GM23338 (cell line): ENCODE data around the gene CDC25B. TPM values are rescaled to one million over a fixed set of nuclear protein-coding genes. Genes with fewer than 3 reads are reported as not detected.
"Not testable (repeated sequence)": the region's sequence is repeated elsewhere in the genome, so short reads cannot be mapped to it uniquely, and the experiment has no call there.

Source experiments
- ATAC-seq: fragments of 200-7000 bp; cut with Tn5 transposase; 3 replicates; pipeline ENCODE4 v1.9.1; 2020
- DNase-seq: peaks from one replicate; pipeline ENCODE4 v3.0.0-alpha.2; 2015; ENCODE audit warnings: low spot score
- H2AFZ ChIP-seq: fragments of 200-600 bp; sonication (generic); 2 replicates; pipeline ENCODE4 v1.8.0; 2016; ENCODE audit warnings: antibody characterized with exemption, mild to moderate bottlenecking, moderate library complexity
- H3F3A ChIP-seq: fragments of 200-600 bp; sonication (generic); replicated peaks from 2 replicates; pipeline ENCODE4 v1.8.0; 2017; ENCODE audit warnings: antibody characterized with exemption, mixed run types, low read depth
- H3K27ac ChIP-seq: fragments of 200-600 bp; sonication (generic); 2 replicates; pipeline ENCODE4 v1.6.1; 2016; ENCODE audit warnings: low read depth
- H3K27me3 ChIP-seq: fragments of 200-600 bp; sonication (generic); 2 replicates; pipeline ENCODE4 v1.8.0; 2016; ENCODE audit warnings: mild to moderate bottlenecking, mixed run types, moderate library complexity; ENCODE audit not compliant: insufficient read depth
- H3K36me3 ChIP-seq: fragments of 200-600 bp; sonication (generic); 2 replicates; pipeline ENCODE4 v1.8.0; 2016; ENCODE audit warnings: mild to moderate bottlenecking; ENCODE audit not compliant: insufficient read depth
- H3K4me1 ChIP-seq: fragments of 200-600 bp; sonication (generic); 2 replicates; pipeline ENCODE4 v1.8.0; 2016; ENCODE audit warnings: mild to moderate bottlenecking, moderate library complexity; ENCODE audit not compliant: insufficient read depth
- H3K4me2 ChIP-seq: fragments of 200-600 bp; sonication (generic); 2 replicates; pipeline ENCODE4 v1.7.1; 2017; ENCODE audit warnings: mixed run types
- H3K4me3 ChIP-seq: fragments of 200-600 bp; sonication (generic); 2 replicates; pipeline ENCODE4 v1.6.1; 2016; ENCODE audit warnings: mixed run types
- H3K79me2 ChIP-seq: fragments of 200-600 bp; sonication (generic); replicated peaks from 2 replicates; pipeline ENCODE4 v1.8.0; 2017; ENCODE audit warnings: mild to moderate bottlenecking; ENCODE audit not compliant: insufficient read depth
- H3K9me2 ChIP-seq: fragments of 200-600 bp; sonication (generic); 2 replicates; pipeline ENCODE4 v1.8.0; 2017; ENCODE audit not compliant: insufficient read depth
- H4K20me1 ChIP-seq: fragments of 200-600 bp; sonication (generic); replicated peaks from 2 replicates; pipeline ENCODE4 v1.8.0; 2017; ENCODE audit warnings: mild to moderate bottlenecking; ENCODE audit not compliant: insufficient read depth
- H3K27ac Mint-ChIP-seq: 2 replicates; pipeline ENCODE4 v1.8.0; 2020; ENCODE audit warnings: inconsistent platforms, mild to moderate bottlenecking, moderate library complexity, mixed read lengths
- H3K27me3 Mint-ChIP-seq: 3 replicates; pipeline ENCODE4 v1.8.0; 2022; ENCODE audit warnings: low read depth, mild to moderate bottlenecking, moderate library complexity, mixed read lengths, inconsistent platforms; ENCODE audit not compliant: insufficient read depth, poor library complexity
- H3K36me3 Mint-ChIP-seq: 3 replicates; pipeline ENCODE4 v1.8.0; 2021; ENCODE audit warnings: low read depth, mild to moderate bottlenecking, inconsistent platforms, moderate library complexity, mixed read lengths
- H3K4me1 Mint-ChIP-seq: 3 replicates; pipeline ENCODE4 v1.8.0; 2020; ENCODE audit warnings: mild to moderate bottlenecking, inconsistent platforms, mixed read lengths
- H3K4me3 Mint-ChIP-seq: 3 replicates; pipeline ENCODE4 v1.8.0; 2021; ENCODE audit warnings: moderate library complexity, mild to moderate bottlenecking, inconsistent platforms, mixed read lengths
- H3K9me3 Mint-ChIP-seq: 3 replicates; pipeline ENCODE4 v1.8.0; 2020; ENCODE audit warnings: moderate library complexity, mild to moderate bottlenecking, inconsistent platforms, mixed read lengths
- CREB1 ChIP-seq: fragments of 250-450 bp; sonication (Bioruptor Pico); IDR thresholded peaks from 2 replicates; pipeline ENCODE4 v1.5.0; 2020; ENCODE audit warnings: low read depth, mild to moderate bottlenecking, moderate library complexity
- ETS1 ChIP-seq: IDR thresholded peaks from 2 replicates; pipeline ENCODE4 v1.6.1; 2016; ENCODE audit warnings: antibody characterized with exemption
- EZH2phosphoT487 ChIP-seq: fragments of 200-600 bp; sonication (generic); IDR thresholded peaks from one replicate; pipeline ENCODE4 v1.8.1; 2018; ENCODE audit warnings: antibody characterized with exemption; ENCODE audit not compliant: unreplicated experiment
- JUNB ChIP-seq: IDR thresholded peaks from one replicate; pipeline ENCODE4 v1.6.1; 2016; ENCODE audit warnings: antibody characterized with exemption; ENCODE audit not compliant: unreplicated experiment
- NANOG ChIP-seq: IDR thresholded peaks from 2 replicates; pipeline ENCODE4 v1.6.1; 2016; ENCODE audit warnings: antibody characterized with exemption, borderline replicate concordance
- POLR2AphosphoS5 ChIP-seq: IDR thresholded peaks from 2 replicates; pipeline ENCODE4 v1.6.1; 2016; ENCODE audit warnings: antibody characterized with exemption, low read depth
- REST ChIP-seq: IDR thresholded peaks from one replicate; pipeline ENCODE4 v1.6.1; 2018; ENCODE audit warnings: antibody characterized with exemption; ENCODE audit not compliant: unreplicated experiment
- STAT1 ChIP-seq: IDR thresholded peaks from one replicate; pipeline ENCODE4 v1.6.1; 2016; ENCODE audit warnings: antibody characterized with exemption; ENCODE audit not compliant: unreplicated experiment
- ZNF114 ChIP-seq: fragments of 250-450 bp; sonication (Bioruptor Pico); IDR thresholded peaks from 2 replicates; pipeline ENCODE4 v1.5.0; 2020; ENCODE audit warnings: mild to moderate bottlenecking, moderate library complexity
- ZNF331 ChIP-seq: fragments of 250-450 bp; sonication (Bioruptor Pico); IDR thresholded peaks from 2 replicates; pipeline ENCODE4 v1.5.0; 2020; ENCODE audit warnings: low read depth, mild to moderate bottlenecking, moderate library complexity
- ZNF462 ChIP-seq: fragments of 250-450 bp; sonication (Bioruptor Pico); IDR thresholded peaks from 2 replicates; pipeline ENCODE4 v1.5.0; 2020; ENCODE audit warnings: mild to moderate bottlenecking, moderate library complexity
- polyA plus RNA-seq: library from polyadenylated mRNA; unstranded; fragments of >200 nt; fragmentation: Nextera tagmentation; extraction: Ambion mirVana; gene quantifications from 2 replicates; pipeline ENCODE4 v1.2.1, GENCODE V29; 2016
- total RNA-seq: library from RNA; depleted of rRNA; stranded (reverse); fragments of >200 nt; shearing (Covaris generic); gene quantifications from 2 replicates; pipeline ENCODE4 v1.2.3, GENCODE V29; 2014

CDC25B gene
- total and polyA plus RNA-seq, 2 experiments from 2014 or later, result 10.5 to 33.0 TPM

GRCh38 chr20:3828798-3829197 is 32.7 kb downstream of the CDC25B start (continued):
- no peak for TF ChIP-seq CREB1
- TF ChIP-seq ZNF114 (CRISPR knock-in tag), result no peak
- TF ChIP-seq EZH2phosphoT487, result no peak

- ATAC-seq, H3K27me3 Mint-ChIP-seq, DNase-seq, H3K4me3 ChIP-seq, H3K36me3 Mint-ChIP-seq, H2AFZ ChIP-seq, H4K20me1 ChIP-seq, H3K27ac Mint-ChIP-seq, H3K4me2 ChIP-seq, H3F3A ChIP-seq, H3K4me3 Mint-ChIP-seq, H3K27me3 ChIP-seq, H3K4me1 Mint-ChIP-seq, H3K79me2 ChIP-seq, H3K4me1 ChIP-seq, H3K27ac ChIP-seq, H3K9me2 ChIP-seq, H3K9me3 Mint-ChIP-seq, H3K36me3 ChIP-seq: not testable (repeated sequence)
These were observed 33.8 kb downstream of the CDC25B start for GRCh38 chr20:3829891-3830290.

- Mint-ChIP-seq H3K4me1 (peaks cover 6% of the 10 kb centered on the region), H3K27ac (no peak overlapping the region; the same call in 1 of the 2 replicates), H3K36me3 (no peaks in the 10 kb centered on the region), H3K27me3 (peaks cover 2% of the 10 kb centered on the region), H3K9me3 (no peaks in the 10 kb centered on the region; the same call in 2 of the 3 replicates), H3K4me3 (no peak overlapping the region)
- Histone ChIP-seq H3K36me3 (no peaks in the 10 kb centered on the region), H3K4me1 (peaks cover 4% of the 10 kb centered on the region; the same call in 1 of the 2 replicates), H2AFZ (no peak overlapping the region), H4K20me1 (no peaks in the 10 kb centered on the region), H3K9me2 (no peaks in the 10 kb centered on the region), H3K4me3 (no peak overlapping the region), H3K27ac (no peak overlapping the region), H3K4me2 (no peak overlapping the region), H3K27me3 (no peaks in the 10 kb centered on the region), H3F3A (no peaks in the 10 kb centered on the region), H3K79me2 (no peaks in the 10 kb centered on the region)
- DNase-seq, result no peak
- no peak for ATAC-seq
- TF ChIP-seq ZNF462 (CRISPR knock-in tag), result no peak
- no peak for TF ChIP-seq REST
- TF ChIP-seq EZH2phosphoT487, result no peak
- TF ChIP-seq NANOG, result no peak
- no peak for TF ChIP-seq CREB1
- no peak for TF ChIP-seq STAT1
- no peak for TF ChIP-seq JUNB
- no peak for TF ChIP-seq POLR2AphosphoS5
- no peak for TF ChIP-seq ETS1
- no peak for TF ChIP-seq ZNF331 (CRISPR knock-in tag)
These were observed 40.0 kb downstream of the CDC25B start for GRCh38 chr20:3836132-3836531.
